Sciatic nerve (tissue), 2 donors: Measurements from ENCODE around the gene RPS17. TPM values are rescaled to one million over a fixed set of nuclear protein-coding genes. Genes with fewer than 3 reads are reported as not detected.
"Not testable (repeated sequence)": the region's sequence is repeated elsewhere in the genome, so short reads cannot be mapped to it uniquely, and the experiment has no call there.

ENCODE experiments used
- ATAC-seq: fragments of 200-7000 bp; cut with Tn5 transposase; one replicate; pipeline ENCODE4 v1.9.1; 2020; ENCODE audit warnings: mild to moderate bottlenecking, moderate library complexity
- DNase-seq: peaks from one replicate; pipeline ENCODE4 v3.0.0-alpha.2; 2020; ENCODE audit warnings: low spot score
- intact Hi-C: fragments of 100-400 bp; cut with DNase I; formaldehyde crosslinking; loops from one replicate; pipeline ENCODE4 v1.14.2; 2022
- total RNA-seq: library from RNA; stranded (reverse); fragmentation: NEBNext Ultra II Directional; extraction: Animal tissue kit (Norgen Biotek cat#: 25700); gene quantifications from one replicate; pipeline ENCODE4 v1.2.1, GENCODE V29; 2021
- donor health status: DM: no; HTN: no; CAD: no.
- donor health status: DM: no; HTN: no; CAD: no.

Gene RPS17
- total RNA-seq, 1 donor from 2014 or later, result 1,050 TPM

- DNase-seq (no peak), ATAC-seq (no peak)
- intact Hi-C loops, result no loop called here
Observed at GRCh38 chr15:82531496-82532382, 8.5 kb downstream of the RPS17 start.

GRCh38 chr15:82530606-82531379 lies 9.5 kb downstream of the RPS17 start:
- ATAC-seq, result no peak
- DNase-seq, result no peak
- intact Hi-C loops, result no loop called here

- ATAC-seq (no peak), DNase-seq (no peak)
- intact Hi-C loops, result no loop called here
Observed at GRCh38 chr15:82530006-82530405, 10.3 kb downstream of the RPS17 start.

- intact Hi-C loops, ATAC-seq, DNase-seq: not testable (repeated sequence)
Observed at GRCh38 chr15:82513587-82513986, 26.7 kb downstream of the RPS17 start.

GRCh38 chr15:82507693-82508092 lies 32.6 kb downstream of the RPS17 start:
- intact Hi-C loops, ATAC-seq, DNase-seq: not testable (repeated sequence)

GRCh38 chr15:82507087-82507486 lies 33.2 kb downstream of the RPS17 start:
- intact Hi-C loops, DNase-seq, ATAC-seq: not testable (repeated sequence)

GRCh38 chr15:82505842-82506241 lies 34.4 kb downstream of the RPS17 start:
- DNase-seq, ATAC-seq, intact Hi-C loops: not testable (repeated sequence)

- ATAC-seq, DNase-seq, intact Hi-C loops: not testable (repeated sequence)
Observed at GRCh38 chr15:82504074-82504473, 36.2 kb downstream of the RPS17 start.

GRCh38 chr15:82502700-82503339 lies 37.4 kb downstream of the RPS17 start:
- ATAC-seq, result peak; percentile 78
- intact Hi-C loops, DNase-seq: not testable (repeated sequence)

GRCh38 chr15:82500772-82501171 lies 39.5 kb downstream of the RPS17 start:
- intact Hi-C loops, ATAC-seq, DNase-seq: not testable (repeated sequence)

- ATAC-seq, intact Hi-C loops, DNase-seq: not testable (repeated sequence)
Observed at GRCh38 chr15:82497978-82498377, 42.3 kb downstream of the RPS17 start.

GRCh38 chr15:82488250-82488649 lies 52.0 kb downstream of the RPS17 start:
- intact Hi-C loops, ATAC-seq, DNase-seq: not testable (repeated sequence)

- DNase-seq, intact Hi-C loops, ATAC-seq: not testable (repeated sequence)
Observed at GRCh38 chr15:82487045-82487444, 53.2 kb downstream of the RPS17 start.

Other genes with a start within 250 kb of the RPS17 start
- gene GOLGA6L10, start 191.0 kb downstream of the RPS17 start, total RNA-seq, result 1.9 TPM
- gene GOLGA6L9, start 110.6 kb downstream of the RPS17 start, total RNA-seq, result 3.2 TPM
- gene CPEB1, start 106.9 kb upstream of the RPS17 start, total RNA-seq, result 27.1 TPM
- gene AP3B2, start 169.4 kb upstream of the RPS17 start, total RNA-seq, result 2.4 TPM